Gastrocnemius medialis (tissue), 4 donors: ENCODE results near the gene CYSRT1. TPM values are rescaled to one million over a fixed set of nuclear protein-coding genes. Genes with fewer than 3 reads are reported as not detected.

Experiments
- ATAC-seq, 2 donors: fragments of 150-250 bp; one replicate each; pipeline ENCODE4 v1.9.1; 2016
- DNase-seq, 2 donors: peaks; one replicate each; pipeline ENCODE4 v3.0.0-alpha.2; 2019
- H3K27ac ChIP-seq, 4 donors: fragments of 200-600 bp; sonication (generic); 1 replicate in 1 of 4; 2 replicates in 3 of 4; pipeline ENCODE4 v1.5.1; 2016 to 2018; ENCODE audit warnings: mild to moderate bottlenecking in 2 of 4, moderate library complexity in 1 of 4
- H3K27me3 ChIP-seq, 3 donors: fragments of 200-600 bp; sonication (generic) in 2 of 3; 1 replicate in 1 of 3; 2 replicates in 2 of 3; pipeline versions ENCODE4 v1.5.1 to v1.6.0; 2016 to 2019; ENCODE audit warnings: mild to moderate bottlenecking in 1 of 3, moderate library complexity in 1 of 3
- H3K36me3 ChIP-seq, 2 donors: fragments of 200-600 bp; sonication (generic) in 1 of 2; one replicate each; pipeline ENCODE4 v1.5.1; 2017 to 2018
- H3K4me1 ChIP-seq, 2 donors: fragments of 200-600 bp; sonication (generic) in 1 of 2; one replicate each; pipeline ENCODE4 v1.5.1; 2016 to 2017; ENCODE audit warnings: mild to moderate bottlenecking in 2 of 2
- H3K4me3 ChIP-seq, 4 donors: fragments of 200-600 bp; sonication (generic) in 3 of 4; 1 replicate in 1 of 4; 2 replicates in 3 of 4; pipeline ENCODE4 v1.5.1; 2016 to 2019; ENCODE audit warnings: mild to moderate bottlenecking in 2 of 4
- H3K9me3 ChIP-seq, 3 donors: fragments of 200-600 bp; sonication (generic) in 2 of 3; 1 replicate in 1 of 3; 2 replicates in 2 of 3; pipeline ENCODE4 v1.5.1; 2016 to 2019
- POLR2A ChIP-seq, 2 donors: fragments of 450-650 bp; IDR thresholded peaks; one replicate each; pipeline ENCODE4 v1.6.1; 2017; ENCODE audit warnings: antibody characterized with exemption in 2 of 2, mild to moderate bottlenecking in 2 of 2, moderate library complexity in 2 of 2
- in situ Hi-C, 4 donors: fragments of 200-750 bp; cut with MboI; loops; one replicate each; pipeline versions ENCODE4 v1.15.0 to v1.8.0; 2017; ENCODE audit warnings: low sequenced_read_pairs in 4 of 4
- intact Hi-C: fragments of 100-400 bp; cut with DNase I; formaldehyde crosslinking; loops from one replicate; pipeline ENCODE4 v1.15.1; 2023; ENCODE audit warnings: low total_unique reads
- total RNA-seq, 4 donors: library from RNA; depleted of rRNA; stranded (reverse); fragments of >200 nt; gene quantifications; one replicate each; pipeline versions ENCODE4 v1.1.0 to v1.2.3, GENCODE V29; 2016
- TF ChIP-seq, protein P1 (sequence below), 5 experiments: fragments of 450-650 bp in 3 of 5; fragments of 200-600 bp in 2 of 5; sonication (generic) in 2 of 5; IDR thresholded peaks in 4 of 5; conservative IDR thresholded peaks in 1 of 5; 1 replicate in 4 of 5; 2 replicates in 1 of 5; pipeline ENCODE4 v1.5.1; 2016 to 2019; ENCODE audit warnings: antibody characterized with exemption in 5 of 5, mild to moderate bottlenecking in 3 of 5, moderate library complexity in 3 of 5

The CYSRT1 gene
- total RNA-seq, 4 donors from 2014 or later, result 0.42 TPM; not detected in 3

DNA sequence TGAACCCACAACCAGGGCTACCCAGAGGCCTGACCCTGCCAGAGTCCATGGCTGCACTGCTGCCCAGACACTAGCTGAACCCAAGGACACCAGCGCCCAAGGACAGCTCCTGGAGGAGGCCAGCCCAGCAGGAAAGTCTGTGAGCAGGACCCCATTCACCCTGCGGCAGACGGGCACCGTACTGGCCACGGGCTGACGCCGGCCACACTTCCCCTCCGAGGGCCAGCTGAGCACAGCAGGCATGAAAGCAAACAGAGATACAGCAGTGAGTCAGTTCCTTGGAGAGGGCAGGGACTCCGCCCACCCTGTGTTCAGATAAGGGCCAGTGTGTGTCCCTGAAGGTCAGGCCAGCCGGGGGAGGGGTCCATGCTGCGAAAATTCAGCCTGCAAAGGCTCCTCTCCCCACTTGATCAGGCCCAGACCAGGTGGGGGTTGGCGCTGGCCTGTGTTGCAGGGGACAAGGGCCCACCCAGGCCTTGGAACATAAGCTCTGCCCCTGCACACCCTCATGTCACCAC lies 6.2 kb upstream of the CYSRT1 start:
- Histone ChIP-seq H3K27me3 (no peaks in the 10 kb centered on the region), H3K27ac (no peak overlapping the region), H3K4me3 (no peak overlapping the region), H3K4me1 (peaks cover 10 to 26% of the 10 kb centered on the region in 2 donors), H3K9me3 (no peaks in the 10 kb centered on the region), H3K36me3 (no peaks in the 10 kb centered on the region)
- ATAC-seq, result no peak
- no peak for DNase-seq
- in situ Hi-C loops (loop anchor here in 1 of 4 donors (10.0 kb wide), 1 partner anchor 94 kb away; no protein-coding TSS in a partner anchor), intact Hi-C loops (no loop called here)
- TF ChIP-seq POLR2A (IDR thresholded peaks at IDR 0.05), result no peak
- TF ChIP-seq, protein P1, sequence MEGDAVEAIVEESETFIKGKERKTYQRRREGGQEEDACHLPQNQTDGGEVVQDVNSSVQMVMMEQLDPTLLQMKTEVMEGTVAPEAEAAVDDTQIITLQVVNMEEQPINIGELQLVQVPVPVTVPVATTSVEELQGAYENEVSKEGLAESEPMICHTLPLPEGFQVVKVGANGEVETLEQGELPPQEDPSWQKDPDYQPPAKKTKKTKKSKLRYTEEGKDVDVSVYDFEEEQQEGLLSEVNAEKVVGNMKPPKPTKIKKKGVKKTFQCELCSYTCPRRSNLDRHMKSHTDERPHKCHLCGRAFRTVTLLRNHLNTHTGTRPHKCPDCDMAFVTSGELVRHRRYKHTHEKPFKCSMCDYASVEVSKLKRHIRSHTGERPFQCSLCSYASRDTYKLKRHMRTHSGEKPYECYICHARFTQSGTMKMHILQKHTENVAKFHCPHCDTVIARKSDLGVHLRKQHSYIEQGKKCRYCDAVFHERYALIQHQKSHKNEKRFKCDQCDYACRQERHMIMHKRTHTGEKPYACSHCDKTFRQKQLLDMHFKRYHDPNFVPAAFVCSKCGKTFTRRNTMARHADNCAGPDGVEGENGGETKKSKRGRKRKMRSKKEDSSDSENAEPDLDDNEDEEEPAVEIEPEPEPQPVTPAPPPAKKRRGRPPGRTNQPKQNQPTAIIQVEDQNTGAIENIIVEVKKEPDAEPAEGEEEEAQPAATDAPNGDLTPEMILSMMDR (IDR thresholded peaks at IDR 0.05 in 4 of 5, conservative IDR thresholded peaks at IDR 0.05 in 1 of 5), result no peak

DNA sequence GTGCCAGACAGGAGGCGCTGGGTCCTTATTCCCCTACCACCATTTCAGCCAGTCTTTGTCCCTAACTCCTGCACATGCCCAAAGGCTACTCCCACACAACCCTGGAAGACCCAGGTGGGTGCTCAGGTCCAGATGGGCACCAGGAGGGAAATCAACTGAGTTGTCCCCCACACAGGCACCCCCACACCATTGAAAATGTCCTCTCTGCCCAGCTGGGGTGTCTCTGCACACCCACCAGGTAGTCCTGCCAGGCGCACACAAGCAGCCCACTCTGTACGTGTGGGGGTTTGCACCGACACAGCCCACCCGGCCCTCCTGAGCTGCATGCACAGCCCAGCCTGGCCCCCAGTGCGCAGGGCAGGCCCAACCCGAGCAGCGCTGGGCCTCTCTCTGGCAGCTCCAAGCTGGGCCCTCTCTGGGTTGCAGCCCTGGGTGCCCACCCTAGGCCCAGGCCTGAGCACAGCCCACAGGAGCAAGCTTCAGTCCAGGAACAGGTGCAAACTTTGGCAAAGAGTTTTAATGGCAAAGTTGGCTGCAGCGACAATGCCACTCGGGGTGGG lies 5.1 kb upstream of the CYSRT1 start:
- intact Hi-C loops, result loop anchor here (5.0 kb wide), 1 partner anchor 47 kb away; no protein-coding TSS in a partner anchor
- Histone ChIP-seq H3K9me3 (no peaks in the 10 kb centered on the region), H3K4me1 (peaks cover 17 to 32% of the 10 kb centered on the region in 2 donors), H3K27ac (no peak overlapping the region), H3K27me3 (no peaks in the 10 kb centered on the region), H3K4me3 (no peak overlapping the region), H3K36me3 (no peaks in the 10 kb centered on the region)
- DNase-seq (no peak), ATAC-seq (no peak)
- in situ Hi-C loops, result loop anchor here in 2 of 4 donors (10.0 kb wide), 1 partner anchor 95 kb away; no protein-coding TSS in a partner anchor
- no peak for TF ChIP-seq POLR2A (IDR thresholded peaks at IDR 0.05)
- TF ChIP-seq, protein P1 (IDR thresholded peaks at IDR 0.05 in 4 of 5, conservative IDR thresholded peaks at IDR 0.05 in 1 of 5), result no peak

DNA sequence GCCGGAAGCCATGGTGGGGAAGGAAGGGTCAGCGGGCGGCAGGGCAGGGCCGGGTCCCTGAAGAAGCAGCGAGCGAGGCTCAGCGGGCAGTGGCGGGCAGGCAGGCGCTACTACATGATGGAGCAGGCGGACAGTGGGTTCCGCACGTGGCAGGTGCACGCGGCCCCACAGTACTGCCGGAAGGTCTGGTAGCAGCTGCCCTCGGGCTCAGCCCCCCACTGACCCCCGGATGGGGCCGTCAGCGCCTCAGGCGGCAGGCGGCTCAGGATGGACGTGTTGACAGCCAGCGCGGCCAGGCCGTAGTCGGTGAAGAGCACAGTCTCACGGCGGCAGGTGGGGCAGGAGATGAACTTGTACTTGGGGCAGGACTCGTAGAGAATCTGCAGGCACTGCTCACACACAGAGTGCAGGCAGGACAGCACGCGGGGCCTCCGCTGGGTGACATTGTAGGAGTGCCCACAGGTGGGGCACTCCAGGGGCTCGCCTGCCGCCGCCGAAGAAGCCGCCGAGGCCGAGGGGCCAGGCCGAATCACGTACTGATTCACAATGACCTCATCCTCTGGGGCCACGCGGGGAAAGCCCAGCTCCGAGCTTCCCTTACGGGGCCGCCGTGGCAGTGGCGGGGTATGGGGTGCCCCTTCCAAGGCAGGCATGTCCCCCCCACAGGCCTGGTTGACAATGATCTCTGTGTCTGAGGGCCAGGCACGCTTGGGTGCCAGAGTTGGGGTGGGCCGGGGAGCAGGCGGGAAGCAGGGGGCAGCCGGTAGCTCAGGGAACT lies 4.5 kb upstream of the CYSRT1 start:
- H3K4me3 ChIP-seq, result no peak overlapping the region
- no peak for TF ChIP-seq POLR2A (IDR thresholded peaks at IDR 0.05)
- TF ChIP-seq, protein P1 (IDR thresholded peaks at IDR 0.05 in 4 of 5, conservative IDR thresholded peaks at IDR 0.05 in 1 of 5), result no peak
- in situ Hi-C loops (loop anchor here in 1 of 4 donors (10.0 kb wide), 1 partner anchor 96 kb away; no protein-coding TSS in a partner anchor), intact Hi-C loops (loop anchor here (5.0 kb wide), 1 partner anchor 47 kb away; no protein-coding TSS in a partner anchor)
- DNase-seq (no peak), ATAC-seq (no peak)
- no peaks in the 10 kb centered on the region for H3K9me3 ChIP-seq
- H3K27ac ChIP-seq, result no peak overlapping the region
- peaks cover 17 to 32% of the 10 kb centered on the region in 2 donors for H3K4me1 ChIP-seq
- H3K27me3 ChIP-seq, result no peaks in the 10 kb centered on the region
- no peaks in the 10 kb centered on the region for H3K36me3 ChIP-seq

DNA sequence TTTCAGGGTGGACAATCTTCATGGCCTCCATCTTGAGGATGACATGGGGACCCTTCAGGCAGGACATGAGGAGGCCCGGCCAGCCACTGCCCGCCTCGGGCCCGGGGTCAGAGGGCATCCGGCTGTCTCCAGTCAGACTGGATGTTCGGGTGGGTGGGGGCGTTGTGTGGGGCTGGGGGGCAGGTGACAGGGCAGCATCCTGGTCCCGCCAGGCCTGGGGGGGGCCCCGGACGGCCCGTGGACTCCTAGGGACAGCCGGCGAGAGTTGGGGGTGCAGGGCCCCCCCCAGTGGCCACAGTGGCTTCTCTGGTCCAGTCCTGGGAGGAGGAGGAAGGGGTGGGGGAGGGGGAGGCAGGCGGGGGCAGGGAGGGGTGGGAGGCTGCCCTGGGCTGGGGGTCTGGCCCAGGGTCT lies 3.9 kb upstream of the CYSRT1 start:
- no peak for ATAC-seq
- Histone ChIP-seq H3K27me3 (no peaks in the 10 kb centered on the region), H3K4me1 (peaks cover 17 to 32% of the 10 kb centered on the region in 2 donors), H3K9me3 (no peaks in the 10 kb centered on the region), H3K4me3 (peak overlapping the region in 2 of 4 donors; percentile 49 to 50), H3K27ac (no peak overlapping the region), H3K36me3 (no peaks in the 10 kb centered on the region)
- DNase-seq, result no peak
- in situ Hi-C loops, result loop anchor here in 1 of 4 donors (10.0 kb wide), 1 partner anchor 96 kb away; no protein-coding TSS in a partner anchor
- no peak for TF ChIP-seq POLR2A (IDR thresholded peaks at IDR 0.05)
- TF ChIP-seq, protein P1 (IDR thresholded peaks at IDR 0.05 in 4 of 5, conservative IDR thresholded peaks at IDR 0.05 in 1 of 5), result no peak
- intact Hi-C loops, result loop anchor here (5.0 kb wide), 1 partner anchor 46 kb away; no protein-coding TSS in a partner anchor
